GM19023 (cell line): ENCODE measurements around the gene FAM107A.

ENCODE experiments used
- ATAC-seq: cut with Tn5 transposase; IDR thresholded peaks from one replicate; pipeline ENCODE4 v1.9.1; 2021; ENCODE audit warnings: mild to moderate bottlenecking, moderate library complexity; ENCODE audit not compliant: unreplicated experiment

The FAM107A gene

GRCh38 chr3:58520403-58521335, 56.5 kb downstream of the FAM107A start:
- peak; percentile 42 for ATAC-seq

DNA sequence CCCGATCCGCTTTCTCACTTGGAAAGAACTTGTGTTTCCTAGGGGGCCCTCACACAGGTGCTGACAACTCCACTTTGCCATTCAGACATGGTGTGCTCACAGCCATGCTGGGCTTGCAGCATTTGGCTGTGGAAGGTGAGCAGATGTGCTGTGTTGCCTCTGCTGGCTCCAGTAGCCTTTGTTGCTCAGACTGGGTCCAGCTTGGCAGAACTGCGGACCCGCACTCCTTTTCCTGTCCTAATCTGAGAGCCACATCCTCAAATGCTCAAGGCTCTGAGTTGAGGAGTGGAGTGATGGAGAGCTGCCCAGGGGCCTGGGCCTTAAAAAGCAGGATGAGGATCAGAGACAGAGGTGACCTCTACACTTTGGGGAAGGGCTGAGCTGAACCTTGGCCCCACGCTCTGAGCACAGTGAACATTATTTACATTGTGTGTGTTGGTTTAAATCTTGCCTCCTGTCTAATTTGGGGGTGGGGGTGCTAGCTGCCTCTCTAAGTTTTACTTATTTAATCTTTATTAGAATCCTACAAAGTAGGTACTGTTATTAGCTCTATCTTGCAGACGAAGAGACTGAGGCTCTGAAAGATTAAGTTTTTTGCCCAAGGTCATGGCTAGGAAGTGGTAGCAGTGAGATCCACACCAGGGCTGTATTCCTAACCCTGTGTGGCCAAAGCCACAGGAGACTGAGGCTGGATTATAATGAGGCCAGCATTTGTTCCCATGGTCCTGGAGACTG, 57.4 kb downstream of the FAM107A start:
- no peak for ATAC-seq

GRCh38 chr3:58518291-58518789, 58.9 kb downstream of the FAM107A start:
- ATAC-seq = no peak

DNA sequence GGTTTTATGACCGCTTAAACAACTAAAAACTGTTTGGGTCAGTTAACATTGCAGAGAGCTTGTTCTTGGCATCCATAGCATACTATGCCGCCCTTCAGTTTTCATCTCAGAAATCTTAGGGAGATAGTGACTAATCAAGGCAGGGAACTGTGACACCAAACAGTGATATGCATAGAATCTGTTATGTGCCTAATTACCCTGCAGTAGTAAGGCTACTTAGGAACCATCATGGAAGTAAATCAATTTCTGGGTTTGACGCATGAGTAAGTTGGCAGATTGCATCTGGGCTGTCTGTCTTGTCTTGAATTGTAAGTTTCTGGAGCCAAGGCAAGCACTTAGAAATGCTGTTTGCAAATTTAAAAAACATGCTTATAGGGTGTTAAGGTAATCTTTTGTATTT, 62.8 kb downstream of the FAM107A start:
- no peak for ATAC-seq
